Muscle of leg (tissue), 11 donors: ENCODE measurements around the gene SLC6A17. TPM values are rescaled to one million over a fixed set of nuclear protein-coding genes. Genes with fewer than 3 reads are reported as not detected.

Experiments
- DNase-seq: peaks from one replicate; pipeline ENCODE4 v3.0.0; 2013
- H3K27ac ChIP-seq: one replicate; pipeline ENCODE4 v1.5.1; 2013; ENCODE audit warnings: mild to moderate bottlenecking, low read length, control low read depth
- H3K27me3 ChIP-seq: one replicate; pipeline ENCODE4 v1.6.1; 2013; ENCODE audit warnings: low read length; ENCODE audit not compliant: control insufficient read depth, insufficient read depth
- H3K36me3 ChIP-seq: one replicate; pipeline ENCODE4 v1.6.1; 2013; ENCODE audit warnings: low read length; ENCODE audit not compliant: control insufficient read depth, insufficient read depth
- H3K4me1 ChIP-seq: one replicate; pipeline ENCODE4 v1.6.1; 2013; ENCODE audit warnings: low read length; ENCODE audit not compliant: control insufficient read depth, insufficient read depth
- H3K4me3 ChIP-seq: one replicate; pipeline ENCODE4 v1.5.1; 2013; ENCODE audit warnings: low read length, control low read depth
- H3K9me3 ChIP-seq: replicated peaks from 2 replicates; pipeline ENCODE4 v1.6.1; 2013; ENCODE audit warnings: low read depth, low read length; ENCODE audit not compliant: control insufficient read depth
- WGBS: methylation state at CpG from one replicate; pipeline ENCODE4 v1.1.5; 2013; ENCODE audit warnings: missing lambda C conversion rate; ENCODE audit not compliant: insufficient coverage; 5-methylcytosine and 5-hydroxymethylcytosine counted together
- polyA plus RNA-seq, 8 donors: library from polyadenylated mRNA; unstranded; fragments of 120-200 nt; gene quantifications; one replicate each; pipeline versions ENCODE4 v1.2.1 to v1.2.3, GENCODE V29; 2013; ENCODE audit warnings: inconsistent platforms in 1 of 8, low replicate concordance in 1 of 8; ENCODE audit not compliant: insufficient read length in 8 of 8, insufficient read depth in 1 of 8
- total RNA-seq: library from RNA; stranded (reverse); fragments of 120-200 nt; gene quantifications from one replicate; pipeline ENCODE4 v1.2.4, GENCODE V29; 2013

The SLC6A17 gene
- total and polyA plus RNA-seq, 9 donors, result 0.04 to 0.79 (median 0.25) TPM

- WGBS, result 48% methylated on average over 7 of the region's 13 CpGs
- Histone ChIP-seq H3K27me3 (peaks cover 14% of the 10 kb centered on the region), H3K9me3 (no peaks in the 10 kb centered on the region), H3K4me3 (no peak overlapping the region), H3K36me3 (no peaks in the 10 kb centered on the region), H3K27ac (no peak overlapping the region), H3K4me1 (peaks cover 14% of the 10 kb centered on the region)
- peak; percentile 12 for DNase-seq
Observed at GRCh38 chr1:110170766-110171733, 20.8 kb downstream of the SLC6A17 start.

- WGBS, result 84% methylated on average over 7 of the region's 10 CpGs
Observed at GRCh38 chr1:110172001-110172400, 21.7 kb downstream of the SLC6A17 start.

GRCh38 chr1:110173466-110174105 is 23.3 kb downstream of the SLC6A17 start:
- Histone ChIP-seq H3K27me3 (peaks cover 8% of the 10 kb centered on the region), H3K4me1 (peaks cover 22% of the 10 kb centered on the region), H3K9me3 (peaks cover 3% of the 10 kb centered on the region), H3K4me3 (no peak overlapping the region), H3K36me3 (no peaks in the 10 kb centered on the region), H3K27ac (no peak overlapping the region)
- 46% methylated on average over 9 of the region's 15 CpGs for WGBS
- DNase-seq, result no peak

More at GRCh38 chr1:110172001-110172400, 21.7 kb downstream of the SLC6A17 start:
- Histone ChIP-seq H3K27me3 (peaks cover 11% of the 10 kb centered on the region), H3K36me3 (no peaks in the 10 kb centered on the region), H3K27ac (no peak overlapping the region), H3K4me1 (peaks cover 22% of the 10 kb centered on the region), H3K9me3 (no peaks in the 10 kb centered on the region), H3K4me3 (no peak overlapping the region)
- no peak for DNase-seq

GRCh38 chr1:110174961-110175360 is 24.7 kb downstream of the SLC6A17 start:
- DNase-seq, result no peak
- no peak overlapping the region for H3K4me3 ChIP-seq
- H3K4me1 ChIP-seq, result peaks cover 22% of the 10 kb centered on the region
- peaks cover 4% of the 10 kb centered on the region for H3K9me3 ChIP-seq
- H3K27ac ChIP-seq, result no peak overlapping the region
- H3K27me3 ChIP-seq, result peaks cover 8% of the 10 kb centered on the region
- WGBS, result 43% methylated on average over 1 of the region's 2 CpGs
- no peaks in the 10 kb centered on the region for H3K36me3 ChIP-seq

GRCh38 chr1:110176299-110176956 is 26.1 kb downstream of the SLC6A17 start:
- Histone ChIP-seq H3K27me3 (peaks cover 11% of the 10 kb centered on the region), H3K4me1 (peaks cover 18% of the 10 kb centered on the region), H3K36me3 (no peaks in the 10 kb centered on the region), H3K4me3 (no peak overlapping the region), H3K27ac (no peak overlapping the region), H3K9me3 (peaks cover 4% of the 10 kb centered on the region)
- 57% methylated on average over 9 of the region's 9 CpGs for WGBS
- DNase-seq, result peak; percentile 40

GRCh38 chr1:110177775-110178174 is 27.5 kb downstream of the SLC6A17 start:
- DNase-seq, result no peak
- H3K36me3 ChIP-seq, result no peaks in the 10 kb centered on the region
- peaks cover 14% of the 10 kb centered on the region for H3K4me1 ChIP-seq
- H3K27me3 ChIP-seq, result peaks cover 20% of the 10 kb centered on the region
- H3K9me3 ChIP-seq, result peaks cover 4% of the 10 kb centered on the region
- no peak overlapping the region for H3K4me3 ChIP-seq
- H3K27ac ChIP-seq, result no peak overlapping the region
- WGBS, result 64% methylated on average over 2 of the region's 4 CpGs

GRCh38 chr1:110183642-110184167 is 33.4 kb downstream of the SLC6A17 start:
- Histone ChIP-seq H3K36me3 (no peaks in the 10 kb centered on the region), H3K4me1 (peaks cover 20% of the 10 kb centered on the region), H3K27ac (no peak overlapping the region), H3K4me3 (no peak overlapping the region), H3K27me3 (peaks cover 22% of the 10 kb centered on the region), H3K9me3 (no peaks in the 10 kb centered on the region)
- DNase-seq, result no peak
- WGBS, result 63% methylated on average over 8 of the region's 12 CpGs

GRCh38 chr1:110184446-110184845 is 34.2 kb downstream of the SLC6A17 start:
- Histone ChIP-seq H3K36me3 (no peaks in the 10 kb centered on the region), H3K27ac (no peak overlapping the region), H3K27me3 (peaks cover 22% of the 10 kb centered on the region), H3K9me3 (no peaks in the 10 kb centered on the region), H3K4me3 (no peak overlapping the region), H3K4me1 (peaks cover 27% of the 10 kb centered on the region)
- 100% methylated on average over 2 of the region's 5 CpGs for WGBS
- no peak for DNase-seq

- H3K9me3 ChIP-seq, result no peaks in the 10 kb centered on the region
- H3K4me1 ChIP-seq, result peaks cover 35% of the 10 kb centered on the region
- no peaks in the 10 kb centered on the region for H3K36me3 ChIP-seq
- no peak overlapping the region for H3K27ac ChIP-seq
- 70% methylated on average over 8 of the region's 10 CpGs for WGBS
- no peak overlapping the region for H3K4me3 ChIP-seq
- H3K27me3 ChIP-seq, result peaks cover 22% of the 10 kb centered on the region
- no peak for DNase-seq
Observed at GRCh38 chr1:110185181-110185580, 34.9 kb downstream of the SLC6A17 start.

GRCh38 chr1:110186558-110186957 is 36.3 kb downstream of the SLC6A17 start:
- Histone ChIP-seq H3K4me3 (no peak overlapping the region), H3K27ac (no peak overlapping the region), H3K9me3 (no peaks in the 10 kb centered on the region), H3K36me3 (no peaks in the 10 kb centered on the region), H3K27me3 (peaks cover 17% of the 10 kb centered on the region), H3K4me1 (peaks cover 46% of the 10 kb centered on the region)
- WGBS, result 59% methylated on average over 2 of the region's 5 CpGs
- no peak for DNase-seq
